DMS153 (cell line): Measurements from ENCODE around the gene SLC8A2.

Experiments used
- DNase-seq: peaks from one replicate; lab custom pipeline; 2025; lab: John Stamatoyannopoulos, UW

SLC8A2 gene

DNA sequence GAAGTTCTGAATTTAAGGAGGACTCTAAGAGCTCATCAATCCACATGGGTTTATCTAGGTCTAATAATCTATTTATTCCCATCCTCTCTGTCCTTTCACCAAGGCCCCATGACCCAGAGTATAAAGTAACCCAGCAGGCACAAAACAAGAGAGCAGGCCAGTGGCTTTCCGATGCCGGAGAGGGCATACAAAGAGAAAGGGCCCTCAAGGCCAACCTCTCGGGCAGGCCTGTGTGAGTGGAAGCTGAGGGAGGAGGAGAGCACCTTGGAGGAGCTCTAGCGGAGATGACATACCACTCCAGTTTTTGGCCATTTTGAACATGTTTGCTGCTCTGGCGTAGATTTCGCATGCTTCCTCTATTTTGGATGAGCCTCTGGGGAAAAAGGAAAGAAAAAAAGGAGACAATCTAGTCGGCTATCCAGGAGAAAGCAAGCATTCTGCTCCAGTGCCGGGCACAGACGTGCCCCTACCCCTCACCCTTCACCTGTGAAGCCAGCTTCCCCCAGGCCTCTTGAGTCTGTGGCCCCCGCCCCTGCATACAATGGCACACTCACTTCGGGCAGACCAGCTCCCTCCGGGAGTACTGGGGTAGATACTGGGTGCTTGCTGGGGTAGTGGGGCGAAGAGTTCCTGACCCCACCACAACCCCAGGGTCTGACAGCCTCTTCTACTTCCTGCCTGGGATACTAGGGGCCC is 31.6 kb upstream of the SLC8A2 start:
- no peak for DNase-seq

DNA sequence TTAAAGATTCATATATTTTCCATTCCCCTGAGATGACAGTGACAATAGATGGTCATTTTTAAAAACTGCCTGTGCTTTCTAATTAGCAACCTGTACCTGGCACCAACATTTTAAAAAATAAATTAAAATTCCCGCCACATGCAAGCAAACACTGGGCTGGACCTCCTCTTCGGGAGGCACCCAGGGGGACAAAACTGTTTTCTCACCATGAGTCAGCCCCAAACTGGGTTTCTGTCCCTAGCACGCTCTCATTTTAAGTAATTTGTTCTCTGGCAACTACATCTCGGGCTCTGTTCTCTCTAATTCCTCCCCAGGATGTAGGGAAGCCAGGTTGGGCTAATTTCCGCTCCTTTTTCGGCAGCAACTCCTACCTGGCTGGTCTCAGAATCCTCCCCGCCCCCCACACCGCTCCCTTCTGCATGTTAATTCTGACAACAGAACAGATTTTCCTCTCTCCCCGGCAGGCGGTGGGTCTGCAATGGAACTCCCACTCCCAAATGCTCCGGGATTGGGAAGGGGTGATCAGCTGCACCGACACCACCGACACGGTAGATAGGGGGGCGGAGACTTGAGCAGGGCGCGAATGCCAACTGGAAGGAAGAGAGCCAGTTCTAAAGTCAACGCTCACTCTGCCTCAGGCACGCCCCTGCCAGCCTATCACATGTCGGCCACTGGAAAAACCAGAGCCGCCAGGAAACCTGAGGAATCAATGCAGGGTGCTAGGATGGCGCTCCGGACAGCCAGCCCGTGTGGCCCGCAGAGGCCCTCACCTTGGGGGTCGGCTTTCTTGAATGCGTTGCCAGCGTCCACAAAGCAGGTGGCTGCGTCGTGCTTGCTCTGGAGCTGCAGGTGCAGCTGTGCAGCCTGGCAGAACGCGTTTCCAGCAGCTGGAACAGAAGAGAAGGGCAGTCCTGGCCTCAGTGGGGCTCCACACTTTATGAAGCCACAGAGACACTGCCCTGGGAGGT is 28.5 kb upstream of the SLC8A2 start:
- DNase-seq = no peak

DNA sequence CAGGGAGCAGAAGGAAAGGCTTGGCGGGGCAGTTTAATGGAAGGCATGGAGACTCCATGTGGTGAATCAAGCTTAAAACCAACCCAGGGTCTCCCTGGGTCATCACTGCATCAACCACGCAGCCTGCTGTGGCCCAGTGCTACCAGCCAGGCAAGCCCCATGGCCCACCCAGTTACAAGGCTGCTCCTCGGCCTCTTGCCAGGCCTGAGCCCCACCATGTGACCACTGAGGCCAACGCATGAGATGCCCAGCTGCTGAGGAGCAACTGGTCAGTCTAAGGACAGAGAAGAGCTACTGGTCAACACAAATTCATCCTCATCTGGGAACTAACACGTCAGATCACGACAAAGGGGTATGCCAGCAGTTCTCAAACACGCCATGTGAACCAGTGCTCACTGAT is 27.7 kb upstream of the SLC8A2 start:
- DNase-seq = no peak

DNA sequence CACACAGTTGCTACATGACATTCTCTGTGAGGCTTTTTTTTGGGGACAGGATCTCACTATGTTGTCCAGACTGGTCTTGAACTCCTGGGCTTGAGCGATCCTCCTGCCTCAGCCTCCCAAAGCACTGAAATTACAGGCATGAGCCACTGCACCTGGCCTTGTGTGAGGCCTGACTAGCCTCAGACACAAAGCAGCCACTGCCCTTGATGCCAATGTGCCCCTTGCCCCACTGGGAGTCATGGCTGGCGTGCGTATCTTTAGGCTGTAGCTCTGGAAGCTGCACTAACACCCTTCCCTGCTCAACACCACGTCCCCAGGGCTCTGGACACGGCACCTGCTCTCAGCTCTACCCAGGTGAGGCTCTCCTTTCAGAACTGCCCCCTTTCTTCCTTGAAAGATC is 26.9 kb upstream of the SLC8A2 start:
- DNase-seq = no peak

GRCh38 chr19:47497821-47498520 is 26.3 kb upstream of the SLC8A2 start:
- no peak for DNase-seq

GRCh38 chr19:47497050-47497766 is 25.5 kb upstream of the SLC8A2 start:
- no peak for DNase-seq

DNA sequence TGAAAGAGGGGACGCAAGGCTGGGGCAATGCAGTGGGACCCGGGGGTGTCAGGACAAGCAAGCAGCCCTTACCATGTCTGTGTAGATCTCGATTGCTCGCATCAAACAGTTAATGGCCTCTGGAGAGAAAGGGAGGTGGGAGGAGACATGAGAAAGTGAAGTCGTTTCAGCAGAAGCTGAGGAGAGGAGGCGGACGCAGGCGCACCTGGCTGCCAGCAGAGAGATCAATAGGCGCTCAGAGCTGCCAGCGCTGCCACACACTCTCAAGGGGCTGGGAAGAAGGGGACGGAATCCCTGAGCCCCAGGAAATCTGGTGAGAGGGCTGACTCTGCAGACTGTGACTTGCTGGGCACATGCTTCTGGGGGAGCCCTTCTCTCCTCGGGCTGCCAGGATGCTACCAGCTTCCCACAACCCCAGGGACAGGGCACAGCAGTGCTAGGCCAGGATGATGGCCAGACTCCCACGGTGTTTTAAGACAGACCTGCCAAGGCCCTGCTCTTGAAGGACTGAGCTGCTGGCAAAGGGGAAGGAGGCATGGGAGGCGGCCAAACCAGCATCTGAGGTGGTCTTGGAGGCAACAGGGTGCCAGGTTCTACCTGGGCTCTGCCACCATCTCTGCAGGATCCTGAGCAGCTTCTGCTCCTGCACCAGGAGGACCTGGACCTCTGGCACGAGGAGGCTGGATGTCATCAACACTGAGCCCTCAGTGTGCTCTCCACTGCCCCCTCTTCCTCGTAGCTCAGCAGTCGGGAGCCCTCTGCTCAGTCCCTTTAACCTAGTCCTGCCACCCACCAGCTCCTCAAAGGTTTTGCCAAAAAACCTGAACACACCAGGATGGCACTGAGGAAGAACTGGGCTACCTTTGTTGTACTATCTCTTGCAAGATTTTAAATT is 24.0 kb upstream of the SLC8A2 start:
- no peak for DNase-seq

DNA sequence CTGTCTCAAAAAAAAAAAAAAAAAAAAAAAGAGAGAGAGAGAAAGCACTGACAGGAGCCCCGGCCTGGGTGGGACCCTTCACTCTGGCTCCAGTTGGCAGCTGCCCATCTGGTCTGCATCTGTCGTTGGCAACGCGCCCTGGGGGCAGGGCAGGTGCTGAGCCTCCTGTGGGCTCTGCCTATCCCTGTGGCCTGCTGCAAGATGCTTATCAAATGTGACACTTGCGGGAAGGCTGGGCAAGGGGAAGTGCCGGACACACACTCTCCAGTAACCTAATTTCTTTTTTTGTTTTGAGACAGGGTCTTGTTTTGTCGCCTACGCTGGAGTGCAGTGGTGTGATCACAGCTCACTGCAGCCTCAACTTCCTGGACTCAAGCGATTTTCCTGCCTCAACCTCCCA is 23.0 kb upstream of the SLC8A2 start:
- DNase-seq = no peak

DNA sequence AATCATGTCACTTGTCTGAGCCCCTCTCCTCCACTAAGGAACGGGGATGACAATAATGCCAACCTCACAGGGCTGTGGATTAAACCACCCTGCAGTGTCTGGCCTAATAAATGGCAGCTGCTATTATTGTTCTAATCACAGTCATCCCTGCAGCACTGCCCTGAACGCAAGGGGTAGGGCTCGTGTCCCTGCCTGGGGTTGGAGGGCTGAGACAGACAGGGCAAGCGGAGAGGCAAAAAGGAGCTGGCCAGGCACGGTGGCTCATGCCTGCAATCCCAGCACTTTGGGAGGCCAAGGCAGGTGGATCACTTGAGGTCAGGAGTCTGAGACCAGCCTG is 22.5 kb upstream of the SLC8A2 start:
- DNase-seq = no peak

GRCh38 chr19:47493378-47494210 is 21.9 kb upstream of the SLC8A2 start:
- no peak for DNase-seq

GRCh38 chr19:47492571-47493377 is 21.1 kb upstream of the SLC8A2 start:
- DNase-seq = no peak

GRCh38 chr19:47492137-47492533 is 20.4 kb upstream of the SLC8A2 start:
- DNase-seq = no peak

GRCh38 chr19:47491358-47492136 is 19.9 kb upstream of the SLC8A2 start:
- DNase-seq = no peak

- no peak for DNase-seq
These were observed 19.2 kb upstream of the SLC8A2 start for GRCh38 chr19:47490847-47491246.

DNA sequence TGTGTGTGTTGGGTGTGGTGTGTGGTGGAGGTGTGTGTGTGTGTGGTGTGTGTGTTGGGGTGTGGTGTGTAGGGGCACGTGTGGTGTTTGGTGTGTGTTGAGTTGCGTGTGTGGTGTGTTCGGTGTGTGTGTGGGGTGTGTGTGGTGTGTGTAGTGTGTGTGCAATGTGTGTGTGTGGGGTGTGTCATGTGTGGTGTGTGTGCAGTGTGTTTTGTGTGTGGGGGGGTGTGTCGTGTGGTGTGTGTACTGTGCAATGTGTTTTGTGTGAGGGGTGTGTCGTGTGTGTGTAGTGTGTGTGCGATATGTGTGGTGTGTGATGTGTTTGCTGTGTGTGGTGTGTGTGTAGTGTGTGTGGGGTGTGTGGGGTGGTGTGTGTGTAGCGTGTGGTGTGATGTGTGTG is 18.3 kb upstream of the SLC8A2 start:
- no peak for DNase-seq

DNA sequence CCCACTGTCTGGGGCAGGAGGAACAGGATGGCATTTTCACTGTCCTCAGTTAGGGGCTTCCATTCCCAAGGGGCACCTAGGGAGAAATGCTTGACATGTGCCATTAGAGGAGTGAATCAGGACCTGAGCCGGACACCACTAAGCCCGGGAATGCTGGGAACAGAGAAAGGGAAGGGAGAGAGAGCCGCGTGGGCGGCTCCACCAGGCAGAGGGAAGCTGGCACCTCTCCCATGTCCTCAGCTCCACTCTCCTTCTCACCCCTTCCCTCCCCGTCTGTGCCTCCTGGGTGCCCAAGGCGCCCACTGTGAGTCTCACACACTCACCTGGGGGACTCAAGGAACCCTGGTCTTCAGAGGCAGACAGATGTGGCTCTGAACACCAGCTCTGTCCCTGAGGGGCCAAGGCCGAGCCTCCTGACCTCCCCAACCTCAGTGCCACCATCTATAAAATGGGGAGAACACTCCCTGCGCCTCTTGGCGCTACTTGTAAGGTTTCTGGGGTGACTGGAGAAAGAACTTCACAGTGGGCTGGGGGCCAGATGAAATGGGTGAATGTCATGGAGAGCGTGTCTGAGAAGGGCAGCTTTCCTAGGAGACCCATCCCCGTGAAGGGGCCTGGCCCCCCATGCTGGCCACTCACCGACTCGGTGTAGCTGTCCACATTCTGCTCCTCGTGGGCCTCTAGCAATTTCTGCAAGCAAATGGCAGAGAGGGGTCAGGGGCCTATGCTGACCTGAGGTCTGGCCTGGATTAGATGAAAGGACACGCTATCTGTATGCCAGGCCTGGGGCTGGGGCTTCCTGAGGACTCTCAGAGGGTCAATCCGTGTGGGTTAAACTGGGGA is 17.6 kb upstream of the SLC8A2 start:
- DNase-seq = no peak
